NCI-H2029 (cell line): ENCODE data around the gene SELENOT.
"Not testable (repeated sequence)": the region's sequence is repeated elsewhere in the genome, so short reads cannot be mapped to it uniquely, and the experiment has no call there.

ENCODE experiments used
- DNase-seq: peaks from one replicate; lab custom pipeline; 2025; lab: John Stamatoyannopoulos, UW

Gene SELENOT

GRCh38 chr3:150607267-150608065 is 4.3 kb downstream of the SELENOT start:
- no peak for DNase-seq

DNA sequence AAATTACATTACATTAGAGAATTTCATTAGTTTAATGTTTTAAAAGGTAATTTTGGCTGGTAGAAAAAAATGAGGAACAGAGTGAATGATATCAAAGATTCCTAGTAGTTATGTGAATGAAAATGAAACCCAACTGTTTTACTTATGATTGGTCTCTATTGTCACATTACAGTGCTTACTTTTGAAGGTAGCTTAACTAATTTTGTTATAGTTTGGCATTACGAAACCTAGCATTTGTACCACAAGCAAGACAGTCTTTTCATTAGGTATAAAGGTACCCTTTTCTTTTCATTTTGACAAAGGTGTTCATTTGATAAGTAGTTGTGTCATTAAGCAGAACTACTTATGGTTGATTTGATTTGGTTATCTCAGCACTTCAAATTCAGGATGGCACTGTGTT is 6.9 kb downstream of the SELENOT start:
- DNase-seq: no peak

GRCh38 chr3:150610785-150611184 is 7.7 kb downstream of the SELENOT start:
- DNase-seq: peak; percentile 4

DNA sequence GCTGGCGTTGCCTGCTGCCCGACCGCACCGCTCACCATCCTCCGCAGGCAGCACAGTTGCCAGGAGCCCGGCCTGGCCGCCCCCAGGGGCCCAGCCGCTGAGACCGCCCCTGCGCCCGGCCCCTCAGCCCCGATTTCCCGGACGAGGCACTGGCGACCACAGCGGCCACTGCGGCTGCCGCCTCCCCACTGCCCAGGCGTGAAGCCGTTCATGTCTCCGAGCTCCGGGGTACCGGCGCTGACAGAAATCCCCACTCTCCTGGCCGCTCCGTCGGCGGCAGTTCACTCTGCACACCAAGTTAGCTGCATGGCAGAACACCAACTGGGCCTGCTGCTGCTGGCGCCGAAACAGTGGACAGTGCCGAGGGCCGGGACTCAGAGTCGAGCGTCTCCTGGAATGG is 8.5 kb downstream of the SELENOT start:
- no peak for DNase-seq

GRCh38 chr3:150612494-150612893 is 9.4 kb downstream of the SELENOT start:
- no peak for DNase-seq

DNA sequence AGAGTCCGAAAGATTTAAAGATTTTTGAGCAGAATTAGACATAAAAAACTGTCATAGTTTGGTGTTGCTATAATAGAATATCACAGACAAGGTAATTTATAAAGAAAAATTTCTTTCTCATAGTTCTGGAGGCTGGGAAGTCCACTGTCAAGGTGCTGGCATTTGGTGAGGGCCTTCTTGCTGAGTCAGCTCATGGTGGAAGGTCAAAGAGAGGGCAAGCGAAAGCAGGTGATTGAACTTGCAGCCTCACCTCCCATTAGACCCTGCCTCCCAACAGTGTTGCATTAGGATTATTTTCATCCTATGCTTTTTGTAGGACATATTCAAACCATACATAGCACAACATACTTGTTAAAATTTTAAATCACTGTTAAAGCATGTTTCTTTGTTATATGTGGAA is 9.9 kb downstream of the SELENOT start:
- no peak for DNase-seq

DNA sequence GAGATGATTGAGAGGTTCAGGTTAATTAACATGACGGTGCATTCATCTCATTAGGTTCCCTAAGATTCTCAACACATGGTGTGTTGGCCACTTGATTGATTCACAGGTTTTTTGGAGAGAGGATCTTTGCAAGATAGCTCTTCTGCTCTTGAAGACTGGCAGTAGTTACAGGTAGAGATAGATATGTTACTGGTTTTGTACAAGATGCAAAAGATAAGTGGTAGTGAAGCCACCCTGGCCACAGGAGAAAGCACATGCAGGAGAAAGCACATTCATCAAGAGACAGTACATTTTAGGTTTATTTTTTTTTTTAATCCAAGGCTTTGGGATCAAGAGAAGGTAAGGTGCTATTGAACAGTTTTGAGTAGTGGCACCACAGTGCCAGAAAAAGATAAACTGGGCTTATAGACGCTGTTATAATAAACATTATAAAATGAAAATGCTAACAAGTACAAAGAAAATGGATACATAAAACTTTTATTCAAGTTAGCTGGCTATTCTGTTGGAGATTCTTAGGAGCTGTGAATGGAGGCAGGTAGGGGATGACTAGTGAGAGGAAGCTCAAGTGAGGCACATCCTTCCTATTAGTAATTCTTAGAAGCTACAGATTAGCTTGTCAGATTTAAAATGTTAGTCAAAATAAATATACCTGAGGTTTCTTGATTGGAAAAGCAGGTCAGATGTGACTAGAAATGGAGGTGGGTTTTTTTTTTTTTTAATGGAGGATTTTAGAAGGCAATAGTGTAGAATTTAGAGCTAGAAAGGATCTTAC is 10.8 kb downstream of the SELENOT start:
- no peak for DNase-seq

DNA sequence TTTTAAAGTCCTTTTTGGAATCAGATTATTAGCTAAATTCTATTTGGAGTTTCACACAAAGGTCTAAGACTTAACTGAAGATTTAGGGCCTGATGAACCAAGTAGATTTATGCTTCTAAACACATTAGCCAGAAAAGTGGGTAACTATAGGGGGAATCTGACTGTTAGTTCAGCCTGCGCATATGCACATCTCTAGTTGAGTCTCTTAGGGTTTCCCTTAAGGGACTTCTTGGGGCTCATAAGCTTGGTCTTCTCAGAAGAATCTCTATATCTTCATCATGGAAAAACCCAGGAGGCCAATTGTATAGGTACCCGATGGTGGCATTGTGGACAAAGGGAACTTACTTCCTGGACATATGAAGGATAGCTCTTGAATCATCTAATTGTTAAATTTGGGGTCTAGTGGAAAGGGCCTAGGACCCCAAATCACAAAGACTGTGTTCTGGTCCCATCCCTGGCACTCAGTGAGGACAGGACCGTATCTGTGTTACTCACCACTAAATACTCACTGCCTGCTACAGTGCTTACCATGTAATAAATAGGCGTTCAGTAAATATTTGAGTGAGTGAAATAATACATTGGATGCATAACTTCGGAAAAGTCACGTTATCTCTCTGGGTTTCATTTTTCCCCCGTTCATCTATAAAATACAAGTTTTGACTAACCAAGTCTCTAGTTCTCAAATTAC is 17.0 kb downstream of the SELENOT start:
- no peak for DNase-seq

- not testable (repeated sequence) for DNase-seq
Measured at GRCh38 chr3:150622955-150623354, 19.8 kb downstream of the SELENOT start.

GRCh38 chr3:150623945-150624344 is 20.8 kb downstream of the SELENOT start:
- DNase-seq: no peak

DNA sequence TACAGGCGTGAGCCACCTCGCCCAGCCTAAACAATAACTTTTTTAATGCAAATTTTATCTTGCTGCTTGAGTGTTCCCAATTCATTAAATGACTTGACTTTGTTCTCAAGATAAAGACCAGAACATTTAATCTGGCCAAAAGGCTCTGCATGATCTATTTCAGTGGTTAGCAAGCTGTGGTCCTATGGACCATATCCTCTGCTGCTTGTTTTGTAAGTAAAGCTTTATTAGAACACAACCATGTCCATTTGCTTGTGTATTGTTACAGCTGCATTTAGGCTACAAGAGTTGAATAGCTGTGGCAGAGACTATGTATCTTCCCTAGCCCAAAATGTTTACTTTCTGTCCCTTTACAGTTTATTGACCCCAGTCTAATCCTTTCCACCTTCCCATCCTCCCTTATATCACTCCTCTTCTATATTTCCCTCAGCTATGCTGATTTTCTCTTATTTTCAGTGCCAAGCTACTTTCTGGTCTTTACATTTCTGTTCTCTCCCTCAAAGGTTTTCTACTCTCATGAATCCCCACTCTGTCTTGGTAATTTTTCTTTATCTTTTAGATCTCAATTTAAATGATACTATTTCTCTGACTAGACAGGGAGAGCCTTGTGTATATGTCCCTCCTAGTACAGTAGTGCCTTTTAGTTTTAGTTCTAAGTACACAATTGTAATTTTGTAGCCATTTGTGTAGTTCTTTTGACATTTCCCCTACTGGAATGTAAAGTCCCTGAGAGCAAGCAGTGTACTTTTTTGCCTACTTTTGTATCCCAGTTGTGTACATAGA is 23.2 kb downstream of the SELENOT start:
- DNase-seq: no peak

DNA sequence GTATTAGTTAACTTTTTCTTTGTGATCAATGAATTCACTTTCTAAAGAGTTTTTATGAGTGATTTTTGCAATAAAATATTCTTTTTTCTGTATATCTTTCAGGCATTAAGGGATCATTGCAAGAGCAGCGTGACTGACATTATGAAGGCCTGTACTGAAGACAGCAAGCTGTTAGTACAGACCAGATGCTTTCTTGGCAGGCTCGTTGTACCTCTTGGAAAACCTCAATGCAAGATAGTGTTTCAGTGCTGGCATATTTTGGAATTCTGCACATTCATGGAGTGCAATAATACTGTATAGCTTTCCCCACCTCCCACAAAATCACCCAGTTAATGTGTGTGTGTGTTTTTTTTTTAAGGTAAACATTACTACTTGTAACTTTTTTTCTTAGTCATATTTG is 24.4 kb downstream of the SELENOT start:
- DNase-seq: no peak

GRCh38 chr3:150631515-150632221 is 28.5 kb downstream of the SELENOT start:
- DNase-seq: no peak

GRCh38 chr3:150635076-150635475 is 32.0 kb downstream of the SELENOT start:
- DNase-seq: no peak

- no peak for DNase-seq
Measured at GRCh38 chr3:150635526-150635925, 32.4 kb downstream of the SELENOT start.

- no peak for DNase-seq
Measured at GRCh38 chr3:150636258-150636657, 33.1 kb downstream of the SELENOT start.

GRCh38 chr3:150639262-150639661 is 36.1 kb downstream of the SELENOT start:
- no peak for DNase-seq

GRCh38 chr3:150640256-150640655 is 37.1 kb downstream of the SELENOT start:
- DNase-seq: no peak

- no peak for DNase-seq
Measured at GRCh38 chr3:150653110-150653561, 50.0 kb downstream of the SELENOT start.

GRCh38 chr3:150656316-150656715 is 53.2 kb downstream of the SELENOT start:
- no peak for DNase-seq
